HEK293 (cell line): ENCODE measurements around the gene NUDCD3.

Source experiments
- CTCF ChIP-seq: fragments of 450-650 bp; formaldehyde crosslinking; IDR thresholded peaks from 2 replicates; pipeline ENCODE4 v1.5.1; 2016; ENCODE audit warnings: missing biosample characterization, missing genetic modification characterization
- HOXC10 ChIP-seq: sonication (generic); formaldehyde crosslinking; IDR thresholded peaks from 2 replicates; pipeline ENCODE4 v1.8.1; 2023; ENCODE audit warnings: mild to moderate bottlenecking, missing genetic modification reagents
- OSR2 ChIP-seq: fragments of 450-650 bp; formaldehyde crosslinking; IDR thresholded peaks from 2 replicates; pipeline ENCODE4 v1.5.1; 2016; ENCODE audit warnings: missing biosample characterization, missing genetic modification characterization
- PRDM1 ChIP-seq: fragments of 450-650 bp; formaldehyde crosslinking; IDR thresholded peaks from 2 replicates; pipeline ENCODE4; 2016; ENCODE audit warnings: missing biosample characterization, missing genetic modification characterization
- REST ChIP-seq: fragments of 450-650 bp; formaldehyde crosslinking; IDR thresholded peaks from 2 replicates; pipeline ENCODE4 v1.5.1; 2016; ENCODE audit warnings: missing biosample characterization, missing genetic modification characterization
- ZBTB8A ChIP-seq: fragments of 450-650 bp; formaldehyde crosslinking; IDR thresholded peaks from 2 replicates; pipeline ENCODE4 v1.5.1; 2016; ENCODE audit warnings: missing biosample characterization, missing genetic modification characterization
- ZNF184 ChIP-seq: fragments of 450-650 bp; IDR thresholded peaks from 2 replicates; pipeline ENCODE4 v1.5.1; 2018; ENCODE audit warnings: missing biosample characterization, mild to moderate bottlenecking, missing genetic modification characterization
- ZNF26 ChIP-seq: fragments of 450-650 bp; formaldehyde crosslinking; IDR thresholded peaks from 2 replicates; pipeline ENCODE4 v1.5.1; 2016; ENCODE audit warnings: missing biosample characterization, missing genetic modification characterization
- ZNF776 ChIP-seq: fragments of 450-650 bp; formaldehyde crosslinking; IDR thresholded peaks from 2 replicates; pipeline ENCODE4 v1.5.0; 2017; ENCODE audit warnings: missing biosample characterization, missing genetic modification characterization, borderline replicate concordance

- TF ChIP-seq ZNF184 (tag by site-specific recombination) (no peak), ZNF776 (no peak), CTCF (tag by site-specific recombination) (no peak), HOXC10 (CRISPR knock-in tag) (no peak), ZNF26 (tag by site-specific recombination) (no peak), PRDM1 (0 out of 2 replicates have a peak, but pooled peaks have one; percentile 31), REST (no peak), OSR2 (tag by site-specific recombination) (no peak), ZBTB8A (tag by site-specific recombination) (no peak)
Measured at GRCh38 chr7:44518761-44519160, 28.3 kb upstream of the NUDCD3 start.
